ENCODE results near the gene VWF.
"Not testable (repeated sequence)": the region's sequence is repeated elsewhere in the genome, so short reads cannot be mapped to it uniquely, and the experiment has no call there.

VWF gene

DNA sequence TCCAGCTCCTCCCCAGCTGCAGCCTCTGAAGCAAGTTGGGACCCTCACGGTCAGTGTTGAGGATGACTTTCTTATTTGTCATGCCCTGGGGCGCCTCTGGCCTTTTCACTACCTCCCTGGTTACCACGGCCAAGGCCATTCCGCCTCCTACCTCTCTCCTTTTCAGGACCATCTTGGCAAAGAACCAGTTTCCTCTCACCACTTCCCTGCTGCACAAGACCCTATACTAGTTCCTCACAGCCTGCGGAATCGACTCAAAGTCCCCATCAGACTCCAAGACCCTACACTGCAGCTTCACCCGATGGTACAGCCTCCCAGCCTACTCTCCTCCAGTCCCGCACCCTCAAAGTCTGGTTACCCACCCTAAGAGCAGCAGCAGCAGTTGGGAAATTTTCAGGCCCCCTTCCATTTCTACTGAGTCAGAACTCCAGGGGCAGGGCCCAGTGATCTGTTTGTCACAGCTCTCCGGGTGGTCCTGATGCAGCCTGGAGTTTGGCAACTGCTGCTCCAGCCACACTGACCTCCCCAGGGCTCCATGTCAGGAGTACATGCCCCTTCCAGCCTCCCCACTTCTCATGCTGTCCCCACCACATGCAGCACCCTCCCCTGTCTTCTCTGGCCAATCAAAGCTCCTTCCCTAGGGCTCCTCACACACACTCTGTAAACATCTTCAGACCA lies 5.4 kb downstream of the VWF start:
- 86% methylated on average over 9 of the region's 9 CpGs for WGBS
- Histone ChIP-seq H3K9ac (ENCODE audit: low read depth, low read length) (no peak overlapping the region), H3K4me3 (ENCODE audit: low read length) (no peak overlapping the region), H3K27me3 (ENCODE audit: insufficient read depth, low read length) (no peaks in the 10 kb centered on the region), H3K4me1 (ENCODE audit: insufficient read depth, low read length) (no peaks in the 10 kb centered on the region; the same call in 1 of the 2 replicates), H3K36me3 (ENCODE audit: insufficient read depth, low read length) (no peaks in the 10 kb centered on the region), H3K9me3 (ENCODE audit: insufficient read depth, low read depth, low read length) (no peaks in the 10 kb centered on the region), H3K27ac (ENCODE audit: low read depth, low read length) (no peak overlapping the region)

DNA sequence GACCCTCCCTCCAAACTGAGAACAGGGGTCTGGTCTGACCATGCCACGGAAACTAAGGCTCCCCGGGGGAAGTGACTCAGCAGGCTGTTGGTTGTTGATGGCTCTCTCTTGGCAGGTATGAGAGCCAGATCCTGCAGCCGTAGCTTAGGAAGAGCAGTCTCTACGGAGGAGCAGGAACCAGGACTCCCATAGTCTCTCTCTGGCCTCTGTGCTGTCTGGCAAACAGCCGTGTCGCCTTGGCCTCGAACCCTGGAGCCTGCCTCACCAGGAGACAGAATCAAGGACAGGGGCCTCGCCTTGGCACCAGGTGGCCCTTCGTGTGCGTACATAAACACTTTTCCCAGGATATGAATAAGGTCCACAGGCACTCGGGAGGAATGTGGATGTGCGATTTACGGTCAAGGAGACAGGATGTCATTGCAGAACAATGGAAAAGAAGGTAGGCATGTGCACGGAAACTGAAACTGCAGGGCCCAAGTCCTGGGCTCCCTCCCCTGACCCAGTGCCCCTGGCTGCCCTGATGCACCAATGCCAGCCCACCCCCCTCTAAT lies 7.9 kb downstream of the VWF start:
- WGBS: 83% methylated on average over 14 of the region's 14 CpGs
- no peaks in the 10 kb centered on the region for H3K9me3 ChIP-seq (ENCODE audit: insufficient read depth, low read depth, low read length)

DNA sequence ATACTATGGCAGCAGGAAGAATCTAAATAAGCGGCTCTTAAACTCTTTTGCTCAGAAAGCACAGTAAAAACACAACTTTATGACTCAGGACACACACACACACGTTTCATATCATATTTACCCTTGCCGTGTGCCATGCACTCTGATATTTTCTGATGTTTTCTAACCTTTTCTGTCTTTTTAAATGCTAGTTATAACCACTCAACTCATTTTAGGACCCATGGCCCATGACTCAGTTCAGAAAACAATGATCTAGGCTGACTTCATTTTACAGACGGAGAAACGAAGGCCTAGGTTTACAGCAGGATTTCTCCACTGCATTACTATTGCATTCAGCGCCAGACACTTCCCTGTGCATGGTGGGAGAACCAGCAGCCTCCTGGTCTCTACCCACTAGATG lies 9.1 kb downstream of the VWF start:
- no peak overlapping the region for H3K9ac ChIP-seq (ENCODE audit: low read depth, low read length)
- no peak overlapping the region for H3K4me3 ChIP-seq (ENCODE audit: low read length)
- no peaks in the 10 kb centered on the region for H3K36me3 ChIP-seq (ENCODE audit: insufficient read depth, low read length)
- H3K27me3 ChIP-seq (ENCODE audit: insufficient read depth, low read length): no peaks in the 10 kb centered on the region
- no peaks in the 10 kb centered on the region for H3K9me3 ChIP-seq (ENCODE audit: insufficient read depth, low read depth, low read length)
- no peak overlapping the region for H3K27ac ChIP-seq (ENCODE audit: low read depth, low read length)
- H3K4me1 ChIP-seq (ENCODE audit: insufficient read depth, low read length): no peaks in the 10 kb centered on the region; the same call in 1 of the 2 replicates
- 89% methylated on average over 6 of the region's 6 CpGs for WGBS

More for the DNA sequence above, 7.9 kb downstream of the VWF start:
- no peak overlapping the region for H3K27ac ChIP-seq (ENCODE audit: low read depth, low read length)
- no peak overlapping the region for H3K9ac ChIP-seq (ENCODE audit: low read depth, low read length)
- H3K27me3 ChIP-seq (ENCODE audit: insufficient read depth, low read length): no peaks in the 10 kb centered on the region
- H3K4me3 ChIP-seq (ENCODE audit: low read length): no peak overlapping the region
- no peaks in the 10 kb centered on the region for H3K36me3 ChIP-seq (ENCODE audit: insufficient read depth, low read length)
- no peaks in the 10 kb centered on the region; the same call in 1 of the 2 replicates for H3K4me1 ChIP-seq (ENCODE audit: insufficient read depth, low read length)

DNA sequence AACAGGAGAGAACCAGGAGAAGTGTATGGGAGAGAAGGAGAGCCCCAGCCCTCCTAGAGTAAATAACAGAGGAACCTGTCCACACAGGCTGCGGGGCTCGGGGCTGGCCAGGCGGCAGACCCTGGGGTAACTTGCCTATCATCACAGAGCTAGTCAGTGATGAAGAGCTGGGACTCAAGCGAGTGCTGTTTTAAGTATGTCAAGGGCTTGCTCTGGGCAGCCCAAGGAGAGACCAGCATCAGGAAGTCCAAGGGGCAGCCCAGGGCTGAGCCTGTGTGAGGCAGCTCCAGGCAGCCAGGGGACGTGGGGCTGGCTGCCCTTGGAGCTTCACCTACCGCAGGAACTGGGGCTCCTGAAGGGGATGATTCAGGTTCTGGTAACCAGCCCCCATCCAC lies 10.0 kb downstream of the VWF start:
- Histone ChIP-seq H3K9ac (ENCODE audit: low read depth, low read length) (no peak overlapping the region), H3K4me1 (ENCODE audit: insufficient read depth, low read length) (no peaks in the 10 kb centered on the region; the same call in 1 of the 2 replicates), H3K27ac (ENCODE audit: low read depth, low read length) (no peak overlapping the region), H3K36me3 (ENCODE audit: insufficient read depth, low read length) (no peaks in the 10 kb centered on the region), H3K4me3 (ENCODE audit: low read length) (no peak overlapping the region), H3K27me3 (ENCODE audit: insufficient read depth, low read length) (no peaks in the 10 kb centered on the region), H3K9me3 (ENCODE audit: insufficient read depth, low read depth, low read length) (no peaks in the 10 kb centered on the region)
- 89% methylated on average over 6 of the region's 6 CpGs for WGBS

DNA sequence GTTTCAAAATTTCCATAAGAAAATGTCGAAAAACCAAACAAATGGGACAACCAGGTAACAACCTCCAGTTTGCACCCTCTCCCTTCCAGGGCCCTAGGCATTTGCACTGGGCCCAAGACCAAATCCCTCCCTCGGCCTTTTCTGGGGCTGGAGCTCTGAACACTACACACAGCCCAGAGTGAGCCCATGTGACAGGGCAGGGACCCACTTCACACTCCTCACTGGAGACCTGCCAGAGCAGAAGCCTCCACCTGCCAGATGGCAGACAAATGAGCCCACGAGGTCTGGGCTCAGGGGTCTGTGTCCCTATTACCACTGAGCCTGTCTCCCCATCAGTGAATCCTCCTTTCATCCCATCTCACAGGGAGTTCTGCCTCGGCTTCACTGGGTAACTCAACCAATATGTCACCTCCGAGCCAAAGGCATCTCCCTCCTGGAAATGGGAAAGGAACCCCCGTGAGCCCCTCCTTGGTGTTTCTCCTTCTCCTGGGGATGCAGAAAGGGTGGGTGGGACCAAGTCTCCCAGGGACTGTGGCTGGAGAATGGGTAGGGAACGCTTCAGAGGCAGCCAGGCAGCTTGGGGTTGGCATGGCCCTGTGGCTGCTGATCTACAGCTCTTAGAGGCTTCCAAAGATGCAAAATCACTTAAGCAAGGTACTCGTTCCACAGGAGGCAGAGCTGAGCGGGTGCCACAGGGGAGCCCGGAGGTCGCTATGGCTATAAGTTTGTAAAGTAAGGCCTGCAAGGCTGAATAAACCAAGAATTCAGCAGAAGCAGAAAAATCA lies 10.6 kb downstream of the VWF start:
- WGBS: 93% methylated on average over 11 of the region's 11 CpGs
- no peaks in the 10 kb centered on the region for H3K9me3 ChIP-seq (ENCODE audit: insufficient read depth, low read depth, low read length)
- H3K36me3 ChIP-seq (ENCODE audit: insufficient read depth, low read length): no peaks in the 10 kb centered on the region
- no peak overlapping the region for H3K27ac ChIP-seq (ENCODE audit: low read depth, low read length)
- no peak overlapping the region for H3K9ac ChIP-seq (ENCODE audit: low read depth, low read length)
- H3K27me3 ChIP-seq (ENCODE audit: insufficient read depth, low read length): no peaks in the 10 kb centered on the region
- H3K4me1 ChIP-seq (ENCODE audit: insufficient read depth, low read length): no peaks in the 10 kb centered on the region; the same call in 1 of the 2 replicates
- H3K4me3 ChIP-seq (ENCODE audit: low read length): no peak overlapping the region

DNA sequence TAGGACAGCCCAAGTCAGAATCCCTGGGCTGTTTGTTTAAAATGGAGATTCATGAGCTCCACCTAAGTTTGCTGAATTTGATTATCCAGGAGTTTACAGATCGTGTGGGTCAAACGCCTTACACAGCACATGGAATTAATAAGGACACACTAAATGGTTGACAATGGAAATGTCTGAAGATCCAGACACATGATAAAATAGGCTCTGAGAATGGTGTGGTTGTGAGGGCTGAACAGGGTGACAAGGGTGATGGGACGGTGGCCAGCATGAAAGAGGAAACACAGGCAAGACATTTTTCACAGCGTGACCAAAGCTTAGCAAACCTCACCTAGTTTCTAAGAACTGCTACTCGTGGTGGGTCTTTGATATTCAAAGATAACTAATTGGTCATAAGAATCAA lies 12.5 kb downstream of the VWF start:
- Histone ChIP-seq H3K4me3 (ENCODE audit: low read length) (no peak overlapping the region), H3K36me3 (ENCODE audit: insufficient read depth, low read length) (no peaks in the 10 kb centered on the region), H3K4me1 (ENCODE audit: insufficient read depth, low read length) (no peaks in the 10 kb centered on the region; the same call in 1 of the 2 replicates), H3K27ac (ENCODE audit: low read depth, low read length) (no peak overlapping the region), H3K27me3 (ENCODE audit: insufficient read depth, low read length) (no peaks in the 10 kb centered on the region), H3K9me3 (ENCODE audit: insufficient read depth, low read depth, low read length) (no peaks in the 10 kb centered on the region), H3K9ac (ENCODE audit: low read depth, low read length) (no peak overlapping the region)
- 86% methylated on average over 5 of the region's 5 CpGs for WGBS

DNA sequence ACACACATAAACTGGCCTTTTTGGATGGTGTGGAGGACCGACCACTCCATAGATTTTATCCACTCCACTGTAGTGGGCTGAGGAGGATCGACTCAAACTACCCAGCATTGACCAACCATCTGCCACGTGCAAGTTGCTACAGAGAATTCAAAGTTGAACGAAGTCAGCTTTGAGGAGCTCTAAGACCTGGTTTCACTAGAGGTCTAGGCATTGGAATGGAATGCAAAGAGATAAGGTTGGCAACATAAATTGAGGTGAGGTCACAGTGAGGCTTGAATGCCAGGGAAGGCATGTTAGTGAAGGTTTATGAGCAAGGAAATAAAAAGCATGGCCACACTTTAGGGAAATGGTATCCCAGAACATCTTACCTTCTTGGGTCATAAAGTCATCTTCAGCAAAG lies 14.5 kb downstream of the VWF start:
- Histone ChIP-seq H3K4me3 (ENCODE audit: low read length) (no peak overlapping the region), H3K27me3 (ENCODE audit: insufficient read depth, low read length) (no peaks in the 10 kb centered on the region), H3K4me1 (ENCODE audit: insufficient read depth, low read length) (no peaks in the 10 kb centered on the region), H3K27ac (ENCODE audit: low read depth, low read length) (no peak overlapping the region), H3K9ac (ENCODE audit: low read depth, low read length) (no peak overlapping the region), H3K9me3 (ENCODE audit: insufficient read depth, low read depth, low read length) (no peaks in the 10 kb centered on the region), H3K36me3 (ENCODE audit: insufficient read depth, low read length) (no peaks in the 10 kb centered on the region)
- WGBS: 96% methylated on average over 4 of the region's 4 CpGs

DNA sequence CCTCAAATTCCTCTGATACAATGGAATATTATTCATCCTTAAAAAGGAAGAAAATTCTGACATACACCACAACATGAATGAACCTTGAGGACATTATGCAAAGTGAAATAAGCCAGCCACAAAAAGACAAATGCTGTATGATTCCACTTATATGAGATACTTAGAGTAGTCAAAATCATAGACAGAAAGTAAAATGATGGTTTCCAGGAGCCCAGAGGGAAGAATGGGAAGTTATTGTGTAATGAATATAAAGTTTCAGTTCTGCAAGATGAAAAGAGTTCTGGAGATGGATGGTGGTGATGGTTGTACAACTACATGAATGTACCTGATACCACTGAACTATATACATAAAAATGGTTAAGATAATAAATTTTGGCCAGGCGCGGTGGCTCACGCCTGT lies 18.3 kb downstream of the VWF start:
- WGBS: 100% methylated on average over 3 of the region's 3 CpGs
- H3K27me3 ChIP-seq (ENCODE audit: insufficient read depth, low read length): no peaks in the 10 kb centered on the region
- no peaks in the 10 kb centered on the region for H3K4me1 ChIP-seq (ENCODE audit: insufficient read depth, low read length)
- no peaks in the 10 kb centered on the region for H3K36me3 ChIP-seq (ENCODE audit: insufficient read depth, low read length)
- no peaks in the 10 kb centered on the region for H3K9me3 ChIP-seq (ENCODE audit: insufficient read depth, low read depth, low read length)
- no peak overlapping the region for H3K4me3 ChIP-seq (ENCODE audit: low read length)
- H3K27ac ChIP-seq (ENCODE audit: low read depth, low read length): no peak overlapping the region
- no peak overlapping the region for H3K9ac ChIP-seq (ENCODE audit: low read depth, low read length)

DNA sequence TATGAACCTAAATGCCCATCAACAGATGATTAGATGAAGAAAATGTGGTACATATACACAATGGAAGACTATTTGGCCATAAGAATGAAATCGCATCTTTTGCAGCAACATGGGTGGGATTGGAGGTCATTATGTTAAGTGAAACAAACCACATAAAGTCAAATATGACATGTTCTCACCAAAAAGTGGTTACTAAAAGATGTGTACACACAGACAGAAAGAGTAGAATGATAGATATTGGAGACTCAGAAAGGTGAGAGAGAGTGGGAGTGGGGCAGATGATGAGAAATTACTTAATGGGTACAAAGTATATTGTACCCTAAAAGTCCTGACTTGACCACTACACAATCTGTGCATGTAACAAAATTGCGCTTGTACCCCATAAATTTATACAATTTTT lies 19.6 kb downstream of the VWF start:
- Histone ChIP-seq H3K27ac (ENCODE audit: low read depth, low read length) (no peak overlapping the region), H3K27me3 (ENCODE audit: insufficient read depth, low read length) (no peaks in the 10 kb centered on the region), H3K4me1 (ENCODE audit: insufficient read depth, low read length) (no peaks in the 10 kb centered on the region), H3K36me3 (ENCODE audit: insufficient read depth, low read length) (no peaks in the 10 kb centered on the region), H3K4me3 (ENCODE audit: low read length) (no peak overlapping the region), H3K9me3 (ENCODE audit: insufficient read depth, low read depth, low read length) (no peaks in the 10 kb centered on the region), H3K9ac (ENCODE audit: low read depth, low read length) (no peak overlapping the region)
- 100% methylated on average over 2 of the region's 2 CpGs for WGBS

DNA sequence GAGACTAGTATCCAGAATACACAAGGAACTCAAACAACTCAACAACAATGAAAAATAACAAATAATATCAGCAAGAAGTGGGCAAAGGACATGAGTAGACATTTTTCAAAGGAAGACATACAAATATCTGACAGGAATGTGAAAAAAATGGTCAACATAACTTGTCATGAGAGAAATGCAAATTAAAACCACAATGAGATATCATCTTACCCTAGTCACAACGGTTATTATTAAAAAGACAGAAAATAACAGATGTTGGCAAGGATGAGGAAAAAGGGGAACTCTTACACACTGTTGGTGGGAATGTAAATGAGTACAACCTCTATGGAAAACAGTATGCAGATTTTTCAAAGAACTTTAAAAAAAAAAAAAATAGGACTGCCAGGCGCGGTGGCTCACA lies 20.4 kb downstream of the VWF start:
- no peaks in the 10 kb centered on the region for H3K4me1 ChIP-seq (ENCODE audit: insufficient read depth, low read length)
- H3K27me3 ChIP-seq (ENCODE audit: insufficient read depth, low read length): no peaks in the 10 kb centered on the region
- no peak overlapping the region for H3K27ac ChIP-seq (ENCODE audit: low read depth, low read length)
- no peaks in the 10 kb centered on the region for H3K9me3 ChIP-seq (ENCODE audit: insufficient read depth, low read depth, low read length)
- no peaks in the 10 kb centered on the region for H3K36me3 ChIP-seq (ENCODE audit: insufficient read depth, low read length)
- H3K9ac ChIP-seq (ENCODE audit: low read depth, low read length): no peak overlapping the region
- 94% methylated on average over 2 of the region's 3 CpGs for WGBS
- H3K4me3 ChIP-seq (ENCODE audit: low read length): no peak overlapping the region

DNA sequence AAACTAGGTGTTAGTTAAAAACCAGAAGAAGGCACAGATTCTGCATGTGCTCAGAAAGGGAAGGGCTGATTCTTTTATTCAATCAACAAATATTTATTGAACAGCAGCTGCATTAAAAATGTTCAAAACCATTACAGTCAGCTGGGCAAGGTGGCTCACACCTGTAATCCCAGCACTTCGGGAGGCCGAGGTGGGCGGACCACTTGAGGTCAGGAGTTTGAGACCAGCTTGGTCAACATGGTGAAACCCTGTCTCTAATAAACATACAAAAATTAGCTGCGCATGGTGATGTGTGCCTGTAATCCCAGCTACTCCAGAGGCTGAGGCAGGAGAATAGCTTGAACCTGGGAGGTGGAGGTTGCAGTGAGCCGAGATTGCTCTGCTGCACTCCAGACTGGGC lies 22.4 kb downstream of the VWF start:
- WGBS: 93% methylated on average over 5 of the region's 5 CpGs
- not testable (repeated sequence) for H3K36me3 ChIP-seq (ENCODE audit: insufficient read depth, low read length)

More for the DNA sequence above, 22.4 kb downstream of the VWF start:
- not testable (repeated sequence) for H3K4me1 ChIP-seq (ENCODE audit: insufficient read depth, low read length); H3K27ac ChIP-seq (ENCODE audit: low read depth, low read length); H3K9me3 ChIP-seq (ENCODE audit: insufficient read depth, low read depth, low read length); H3K4me3 ChIP-seq (ENCODE audit: low read length); H3K9ac ChIP-seq (ENCODE audit: low read depth, low read length); H3K27me3 ChIP-seq (ENCODE audit: insufficient read depth, low read length)

Data from HUES64 (cell line).